GM23338 (cell line): ENCODE measurements around the gene STK31. TPM values are rescaled to one million over a fixed set of nuclear protein-coding genes. Genes with fewer than 3 reads are reported as not detected.

ENCODE experiments used
- ATAC-seq: fragments of 200-7000 bp; cut with Tn5 transposase; 3 replicates; pipeline ENCODE4 v1.9.1; 2020
- DNase-seq: peaks from one replicate; pipeline ENCODE4 v3.0.0-alpha.2; 2015; ENCODE audit warnings: low spot score
- H2AFZ ChIP-seq: fragments of 200-600 bp; sonication (generic); 2 replicates; pipeline ENCODE4 v1.8.0; 2016; ENCODE audit warnings: antibody characterized with exemption, mild to moderate bottlenecking, moderate library complexity
- H3F3A ChIP-seq: fragments of 200-600 bp; sonication (generic); replicated peaks from 2 replicates; pipeline ENCODE4 v1.8.0; 2017; ENCODE audit warnings: antibody characterized with exemption, mixed run types, low read depth
- H3K27ac ChIP-seq: fragments of 200-600 bp; sonication (generic); 2 replicates; pipeline ENCODE4 v1.6.1; 2016; ENCODE audit warnings: low read depth
- H3K27me3 ChIP-seq: fragments of 200-600 bp; sonication (generic); 2 replicates; pipeline ENCODE4 v1.8.0; 2016; ENCODE audit warnings: mild to moderate bottlenecking, mixed run types, moderate library complexity; ENCODE audit not compliant: insufficient read depth
- H3K36me3 ChIP-seq: fragments of 200-600 bp; sonication (generic); 2 replicates; pipeline ENCODE4 v1.8.0; 2016; ENCODE audit warnings: mild to moderate bottlenecking; ENCODE audit not compliant: insufficient read depth
- H3K4me1 ChIP-seq: fragments of 200-600 bp; sonication (generic); 2 replicates; pipeline ENCODE4 v1.8.0; 2016; ENCODE audit warnings: mild to moderate bottlenecking, moderate library complexity; ENCODE audit not compliant: insufficient read depth
- H3K4me2 ChIP-seq: fragments of 200-600 bp; sonication (generic); 2 replicates; pipeline ENCODE4 v1.7.1; 2017; ENCODE audit warnings: mixed run types
- H3K4me3 ChIP-seq: fragments of 200-600 bp; sonication (generic); 2 replicates; pipeline ENCODE4 v1.6.1; 2016; ENCODE audit warnings: mixed run types
- H3K79me2 ChIP-seq: fragments of 200-600 bp; sonication (generic); replicated peaks from 2 replicates; pipeline ENCODE4 v1.8.0; 2017; ENCODE audit warnings: mild to moderate bottlenecking; ENCODE audit not compliant: insufficient read depth
- H3K9me2 ChIP-seq: fragments of 200-600 bp; sonication (generic); 2 replicates; pipeline ENCODE4 v1.8.0; 2017; ENCODE audit not compliant: insufficient read depth
- H4K20me1 ChIP-seq: fragments of 200-600 bp; sonication (generic); replicated peaks from 2 replicates; pipeline ENCODE4 v1.8.0; 2017; ENCODE audit warnings: mild to moderate bottlenecking; ENCODE audit not compliant: insufficient read depth
- H3K27ac Mint-ChIP-seq: 2 replicates; pipeline ENCODE4 v1.8.0; 2020; ENCODE audit warnings: inconsistent platforms, mild to moderate bottlenecking, moderate library complexity, mixed read lengths
- H3K27me3 Mint-ChIP-seq: 3 replicates; pipeline ENCODE4 v1.8.0; 2022; ENCODE audit warnings: low read depth, mild to moderate bottlenecking, moderate library complexity, mixed read lengths, inconsistent platforms; ENCODE audit not compliant: insufficient read depth, poor library complexity
- H3K36me3 Mint-ChIP-seq: 3 replicates; pipeline ENCODE4 v1.8.0; 2021; ENCODE audit warnings: low read depth, mild to moderate bottlenecking, inconsistent platforms, moderate library complexity, mixed read lengths
- H3K4me1 Mint-ChIP-seq: 3 replicates; pipeline ENCODE4 v1.8.0; 2020; ENCODE audit warnings: mild to moderate bottlenecking, inconsistent platforms, mixed read lengths
- H3K4me3 Mint-ChIP-seq: 3 replicates; pipeline ENCODE4 v1.8.0; 2021; ENCODE audit warnings: moderate library complexity, mild to moderate bottlenecking, inconsistent platforms, mixed read lengths
- H3K9me3 Mint-ChIP-seq: 3 replicates; pipeline ENCODE4 v1.8.0; 2020; ENCODE audit warnings: moderate library complexity, mild to moderate bottlenecking, inconsistent platforms, mixed read lengths
- CREB1 ChIP-seq: fragments of 250-450 bp; sonication (Bioruptor Pico); IDR thresholded peaks from 2 replicates; pipeline ENCODE4 v1.5.0; 2020; ENCODE audit warnings: low read depth, mild to moderate bottlenecking, moderate library complexity
- EZH2 ChIP-seq: fragments of 200-600 bp; sonication (generic); IDR thresholded peaks from one replicate; pipeline ENCODE4 v1.8.0; 2017; ENCODE audit warnings: antibody characterized with exemption, mild to moderate bottlenecking, low read depth; ENCODE audit not compliant: unreplicated experiment
- EZH2phosphoT487 ChIP-seq: fragments of 200-600 bp; sonication (generic); IDR thresholded peaks from one replicate; pipeline ENCODE4 v1.8.1; 2018; ENCODE audit warnings: antibody characterized with exemption; ENCODE audit not compliant: unreplicated experiment
- NANOG ChIP-seq: IDR thresholded peaks from 2 replicates; pipeline ENCODE4 v1.6.1; 2016; ENCODE audit warnings: antibody characterized with exemption, borderline replicate concordance
- POLR2AphosphoS5 ChIP-seq: IDR thresholded peaks from 2 replicates; pipeline ENCODE4 v1.6.1; 2016; ENCODE audit warnings: antibody characterized with exemption, low read depth
- REST ChIP-seq: IDR thresholded peaks from one replicate; pipeline ENCODE4 v1.6.1; 2018; ENCODE audit warnings: antibody characterized with exemption; ENCODE audit not compliant: unreplicated experiment
- STAT1 ChIP-seq: IDR thresholded peaks from one replicate; pipeline ENCODE4 v1.6.1; 2016; ENCODE audit warnings: antibody characterized with exemption; ENCODE audit not compliant: unreplicated experiment
- ZNF331 ChIP-seq: fragments of 250-450 bp; sonication (Bioruptor Pico); IDR thresholded peaks from 2 replicates; pipeline ENCODE4 v1.5.0; 2020; ENCODE audit warnings: low read depth, mild to moderate bottlenecking, moderate library complexity
- polyA plus RNA-seq: library from polyadenylated mRNA; unstranded; fragments of >200 nt; fragmentation: Nextera tagmentation; extraction: Ambion mirVana; gene quantifications from 2 replicates; pipeline ENCODE4 v1.2.1, GENCODE V29; 2016
- total RNA-seq: library from RNA; depleted of rRNA; stranded (reverse); fragments of >200 nt; shearing (Covaris generic); gene quantifications from 2 replicates; pipeline ENCODE4 v1.2.3, GENCODE V29; 2014
- TF ChIP-seq, protein P1 (sequence below): fragments of 250-450 bp; sonication (Bioruptor Pico); IDR thresholded peaks from 2 replicates; pipeline ENCODE4 v1.5.0; 2020; ENCODE audit warnings: mild to moderate bottlenecking, moderate library complexity
- TF ChIP-seq, protein P2 (sequence below): IDR thresholded peaks from 2 replicates; pipeline ENCODE4 v1.6.1; 2016; ENCODE audit warnings: antibody characterized with exemption

STK31 gene
- total and polyA plus RNA-seq, 2 experiments from 2014 or later = 0.31 to 0.55 TPM

GRCh38 chr7:23787272-23787671 lies 77.3 kb downstream of the STK31 start:
- no peak overlapping the region for H3K4me3 ChIP-seq
- no peaks in the 10 kb centered on the region for H3K36me3 ChIP-seq
- no peaks in the 10 kb centered on the region for H3K79me2 ChIP-seq
- Mint-ChIP-seq H3K4me3 (no peak overlapping the region), H3K27me3 (no peaks in the 10 kb centered on the region), H3K9me3 (no peaks in the 10 kb centered on the region), H3K4me1 (no peaks in the 10 kb centered on the region), H3K27ac (no peak overlapping the region), H3K36me3 (no peaks in the 10 kb centered on the region; the same call in 2 of the 3 replicates)
- no peaks in the 10 kb centered on the region for H3K27me3 ChIP-seq
- no peak overlapping the region for H2AFZ ChIP-seq
- no peaks in the 10 kb centered on the region for H4K20me1 ChIP-seq
- no peaks in the 10 kb centered on the region for H3K9me2 ChIP-seq
- no peaks in the 10 kb centered on the region for H3F3A ChIP-seq
- TF ChIP-seq NANOG = no peak
- ATAC-seq (no peak), DNase-seq (peak; percentile 31)
- no peak overlapping the region for H3K27ac ChIP-seq
- no peak overlapping the region for H3K4me2 ChIP-seq
- H3K4me1 ChIP-seq = no peaks in the 10 kb centered on the region

DNA sequence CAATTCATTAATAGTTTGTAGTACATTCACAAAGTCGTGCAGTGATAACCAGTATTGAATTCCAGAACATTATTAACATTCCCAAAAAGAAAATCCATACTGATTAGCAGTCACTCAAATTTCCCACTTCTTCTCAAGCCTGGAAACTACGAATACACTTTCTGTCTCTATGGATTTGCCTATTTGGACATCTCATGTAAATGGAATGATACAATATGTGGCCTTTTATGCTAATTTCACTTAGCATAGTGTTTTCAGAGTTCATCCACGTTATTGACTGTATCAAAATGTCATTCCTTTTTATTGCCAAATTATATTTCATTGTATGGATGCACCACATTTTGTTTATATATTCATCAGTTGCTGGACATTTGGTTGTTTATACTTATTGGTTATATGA lies 78.8 kb downstream of the STK31 start:
- no peaks in the 10 kb centered on the region for H3K27me3 Mint-ChIP-seq
- peaks cover 10% of the 10 kb centered on the region; the same call in 2 of the 3 replicates for H3K36me3 Mint-ChIP-seq
- DNase-seq = no peak
- Histone ChIP-seq H3K9me2 (no peaks in the 10 kb centered on the region), H4K20me1 (no peaks in the 10 kb centered on the region), H3K27me3 (no peaks in the 10 kb centered on the region), H2AFZ (no peak overlapping the region), H3K36me3 (no peaks in the 10 kb centered on the region), H3K4me2 (no peak overlapping the region), H3K4me3 (no peak overlapping the region), H3F3A (no peaks in the 10 kb centered on the region), H3K27ac (no peak overlapping the region), H3K4me1 (no peaks in the 10 kb centered on the region), H3K79me2 (no peaks in the 10 kb centered on the region)
- H3K27ac Mint-ChIP-seq = no peak overlapping the region
- H3K4me1 Mint-ChIP-seq = no peaks in the 10 kb centered on the region
- no peak overlapping the region for H3K4me3 Mint-ChIP-seq
- H3K9me3 Mint-ChIP-seq = peaks cover 9% of the 10 kb centered on the region
- ATAC-seq = no peak
- TF ChIP-seq, protein P1, sequence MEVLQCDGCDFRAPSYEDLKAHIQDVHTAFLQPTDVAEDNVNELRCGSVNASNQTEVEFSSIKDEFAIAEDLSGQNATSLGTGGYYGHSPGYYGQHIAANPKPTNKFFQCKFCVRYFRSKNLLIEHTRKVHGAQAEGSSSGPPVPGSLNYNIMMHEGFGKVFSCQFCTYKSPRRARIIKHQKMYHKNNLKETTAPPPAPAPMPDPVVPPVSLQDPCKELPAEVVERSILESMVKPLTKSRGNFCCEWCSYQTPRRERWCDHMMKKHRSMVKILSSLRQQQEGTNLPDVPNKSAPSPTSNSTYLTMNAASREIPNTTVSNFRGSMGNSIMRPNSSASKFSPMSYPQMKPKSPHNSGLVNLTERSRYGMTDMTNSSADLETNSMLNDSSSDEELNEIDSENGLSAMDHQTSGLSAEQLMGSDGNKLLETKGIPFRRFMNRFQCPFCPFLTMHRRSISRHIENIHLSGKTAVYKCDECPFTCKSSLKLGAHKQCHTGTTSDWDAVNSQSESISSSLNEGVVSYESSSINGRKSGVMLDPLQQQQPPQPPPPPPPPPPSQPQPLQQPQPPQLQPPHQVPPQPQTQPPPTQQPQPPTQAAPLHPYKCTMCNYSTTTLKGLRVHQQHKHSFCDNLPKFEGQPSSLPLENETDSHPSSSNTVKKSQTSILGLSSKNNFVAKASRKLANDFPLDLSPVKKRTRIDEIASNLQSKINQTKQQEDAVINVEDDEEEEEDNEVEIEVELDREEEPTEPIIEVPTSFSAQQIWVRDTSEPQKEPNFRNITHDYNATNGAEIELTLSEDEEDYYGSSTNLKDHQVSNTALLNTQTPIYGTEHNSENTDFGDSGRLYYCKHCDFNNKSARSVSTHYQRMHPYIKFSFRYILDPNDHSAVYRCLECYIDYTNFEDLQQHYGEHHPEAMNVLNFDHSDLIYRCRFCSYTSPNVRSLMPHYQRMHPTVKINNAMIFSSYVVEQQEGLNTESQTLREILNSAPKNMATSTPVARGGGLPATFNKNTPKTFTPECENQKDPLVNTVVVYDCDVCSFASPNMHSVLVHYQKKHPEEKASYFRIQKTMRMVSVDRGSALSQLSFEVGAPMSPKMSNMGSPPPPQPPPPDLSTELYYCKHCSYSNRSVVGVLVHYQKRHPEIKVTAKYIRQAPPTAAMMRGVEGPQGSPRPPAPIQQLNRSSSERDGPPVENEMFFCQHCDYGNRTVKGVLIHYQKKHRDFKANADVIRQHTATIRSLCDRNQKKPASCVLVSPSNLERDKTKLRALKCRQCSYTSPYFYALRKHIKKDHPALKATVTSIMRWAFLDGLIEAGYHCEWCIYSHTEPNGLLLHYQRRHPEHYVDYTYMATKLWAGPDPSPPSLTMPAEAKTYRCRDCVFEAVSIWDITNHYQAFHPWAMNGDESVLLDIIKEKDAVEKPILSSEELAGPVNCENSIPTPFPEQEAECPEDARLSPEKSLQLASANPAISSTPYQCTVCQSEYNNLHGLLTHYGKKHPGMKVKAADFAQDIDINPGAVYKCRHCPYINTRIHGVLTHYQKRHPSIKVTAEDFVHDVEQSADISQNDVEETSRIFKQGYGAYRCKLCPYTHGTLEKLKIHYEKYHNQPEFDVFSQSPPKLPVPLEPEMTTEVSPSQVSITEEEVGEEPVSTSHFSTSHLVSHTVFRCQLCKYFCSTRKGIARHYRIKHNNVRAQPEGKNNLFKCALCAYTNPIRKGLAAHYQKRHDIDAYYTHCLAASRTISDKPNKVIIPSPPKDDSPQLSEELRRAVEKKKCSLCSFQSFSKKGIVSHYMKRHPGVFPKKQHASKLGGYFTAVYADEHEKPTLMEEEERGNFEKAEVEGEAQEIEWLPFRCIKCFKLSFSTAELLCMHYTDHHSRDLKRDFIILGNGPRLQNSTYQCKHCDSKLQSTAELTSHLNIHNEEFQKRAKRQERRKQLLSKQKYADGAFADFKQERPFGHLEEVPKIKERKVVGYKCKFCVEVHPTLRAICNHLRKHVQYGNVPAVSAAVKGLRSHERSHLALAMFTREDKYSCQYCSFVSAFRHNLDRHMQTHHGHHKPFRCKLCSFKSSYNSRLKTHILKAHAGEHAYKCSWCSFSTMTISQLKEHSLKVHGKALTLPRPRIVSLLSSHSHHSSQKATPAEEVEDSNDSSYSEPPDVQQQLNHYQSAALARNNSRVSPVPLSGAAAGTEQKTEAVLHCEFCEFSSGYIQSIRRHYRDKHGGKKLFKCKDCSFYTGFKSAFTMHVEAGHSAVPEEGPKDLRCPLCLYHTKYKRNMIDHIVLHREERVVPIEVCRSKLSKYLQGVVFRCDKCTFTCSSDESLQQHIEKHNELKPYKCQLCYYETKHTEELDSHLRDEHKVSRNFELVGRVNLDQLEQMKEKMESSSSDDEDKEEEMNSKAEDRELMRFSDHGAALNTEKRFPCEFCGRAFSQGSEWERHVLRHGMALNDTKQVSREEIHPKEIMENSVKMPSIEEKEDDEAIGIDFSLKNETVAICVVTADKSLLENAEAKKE (CRISPR knock-in tag) = no peak
- TF ChIP-seq ZNF331 (CRISPR knock-in tag) (no peak), EZH2 (no peak), POLR2AphosphoS5 (no peak), NANOG (no peak), REST (no peak), STAT1 (no peak), CREB1 (no peak), EZH2phosphoT487 (no peak)
- TF ChIP-seq, protein P2, sequence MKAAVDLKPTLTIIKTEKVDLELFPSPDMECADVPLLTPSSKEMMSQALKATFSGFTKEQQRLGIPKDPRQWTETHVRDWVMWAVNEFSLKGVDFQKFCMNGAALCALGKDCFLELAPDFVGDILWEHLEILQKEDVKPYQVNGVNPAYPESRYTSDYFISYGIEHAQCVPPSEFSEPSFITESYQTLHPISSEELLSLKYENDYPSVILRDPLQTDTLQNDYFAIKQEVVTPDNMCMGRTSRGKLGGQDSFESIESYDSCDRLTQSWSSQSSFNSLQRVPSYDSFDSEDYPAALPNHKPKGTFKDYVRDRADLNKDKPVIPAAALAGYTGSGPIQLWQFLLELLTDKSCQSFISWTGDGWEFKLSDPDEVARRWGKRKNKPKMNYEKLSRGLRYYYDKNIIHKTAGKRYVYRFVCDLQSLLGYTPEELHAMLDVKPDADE = no peak
